Esophagus muscularis mucosa (tissue), 4 donors: ENCODE results near the gene HTT.

Experiments used
- CTCF ChIP-seq, 3 experiments: fragments of 200-600 bp in 2 of 3; fragments of 450-650 bp in 1 of 3; sonication (generic) in 2 of 3; IDR thresholded peaks; one replicate each; pipeline ENCODE4 v1.5.1; 2017 to 2019; ENCODE audit warnings: antibody characterized with exemption in 3 of 3, mild to moderate bottlenecking in 2 of 3, moderate library complexity in 1 of 3
- EP300 ChIP-seq: sonication (generic); formaldehyde crosslinking; IDR thresholded peaks from one replicate; pipeline ENCODE4 v1.6.1; 2017; ENCODE audit warnings: antibody characterized with exemption
- POLR2A ChIP-seq: fragments of 450-650 bp; IDR thresholded peaks from one replicate; pipeline ENCODE4 v1.6.1; 2017; ENCODE audit warnings: antibody characterized with exemption, moderate library complexity, mild to moderate bottlenecking, low read depth

GRCh38 chr4:3256230-3257102 lies 182.0 kb downstream of the HTT start:
- no peak for TF ChIP-seq CTCF (IDR thresholded peaks at IDR 0.05)
- no peak for TF ChIP-seq EP300
- TF ChIP-seq POLR2A, result no peak
